A549 (cell line): ENCODE results near the gene GAL3ST2. TPM values are rescaled to one million over a fixed set of nuclear protein-coding genes. Genes with fewer than 3 reads are reported as not detected.
A peak's percentile ranks its signal among the peaks of the same experiment; 100 is the strongest.

Experiments used
- ATAC-seq, 2 experiments: fragments of 200-7000 bp in 1 of 2; fragments of >200 bp in 1 of 2; cut with Nextera tagmentation in 1 of 2; cut with Tn5 transposase in 1 of 2; 3 replicates each; pipeline versions ENCODE4 v1.8.0 to v1.9.1; 2018 to 2020; ENCODE audit warnings: mild to moderate bottlenecking in 1 of 2, moderate library complexity in 1 of 2
- CTCF ChIA-PET: fragments of 300-600 bp; sonication (Branson Sonifier 250); formaldehyde crosslinking; extraction: SDS; loops from one replicate; lab custom pipeline; 2021; ENCODE audit warnings: antibody characterized with exemption, inconsistent platforms; lab: Yijun Ruan, JAX
- POLR2A ChIA-PET: fragments of 350-600 bp; formaldehyde crosslinking; extraction: SDS; loops from one replicate; lab custom pipeline; 2021; ENCODE audit warnings: antibody characterized with exemption, inconsistent platforms; lab: Yijun Ruan, JAX
- DNase-seq, 2 experiments: peaks; one replicate each; pipeline versions ENCODE4 v3.0.0 to v3.0.0-alpha.2; 2011 to 2016; ENCODE audit warnings: low read depth in 1 of 2, low spot score in 1 of 2
- FAIRE-seq: peaks from 2 replicates; lab custom pipeline; 2011; peaks lifted over from hg19 to GRCh38; lab: Jason Lieb, UNC
- H3K27ac ChIP-seq, 2 experiments: fragments of >200 bp; sonication (Bioruptor Twin); formaldehyde crosslinking; 3 replicates each; pipeline ENCODE4 v1.5.1; 2016 to 2017
- H3K4me1 ChIP-seq: fragments of >200 bp; sonication (Bioruptor Twin); formaldehyde crosslinking; 3 replicates; pipeline ENCODE4 v1.6.1; 2016
- H3K4me2 ChIP-seq: fragments of >200 bp; sonication (Bioruptor Twin); formaldehyde crosslinking; 3 replicates; pipeline ENCODE4 v1.6.1; 2016
- H3K4me3 ChIP-seq: fragments of >200 bp; sonication (Bioruptor Twin); formaldehyde crosslinking; 3 replicates; pipeline ENCODE4 v1.5.1; 2016
- H3K9me3 ChIP-seq: fragments of >200 bp; sonication (Bioruptor Twin); formaldehyde crosslinking; 3 replicates; pipeline ENCODE4 v1.6.1; 2016
- ATOH8 ChIP-seq: fragments of 250-450 bp; sonication (Bioruptor Pico); IDR thresholded peaks from 2 replicates; pipeline ENCODE4 v1.5.0; 2020; ENCODE audit warnings: low read depth, mild to moderate bottlenecking, moderate library complexity
- BHLHE40 ChIP-seq: IDR thresholded peaks from 2 replicates; pipeline ENCODE4 v1.6.1; 2012; ENCODE audit warnings: low read depth, low read length, inconsistent platforms
- CEBPB ChIP-seq, 2 experiments: fragments of >200 bp in 1 of 2; sonication (Bioruptor Twin) in 1 of 2; formaldehyde crosslinking in 1 of 2; IDR thresholded peaks; 2 replicates each; pipeline ENCODE4 v1.6.1; 2012 to 2016
- CTCF ChIP-seq: fragments of >200 bp; sonication (Bioruptor Twin); formaldehyde crosslinking; IDR thresholded peaks from 3 replicates; pipeline ENCODE4 v1.5.1; 2016
- E2F6 ChIP-seq: IDR thresholded peaks from 2 replicates; pipeline ENCODE4 v1.6.1; 2012; ENCODE audit warnings: low read depth, borderline replicate concordance
- EHF ChIP-seq: fragments of 250-450 bp; sonication (Bioruptor Pico); IDR thresholded peaks from 2 replicates; pipeline ENCODE4 v1.5.0; 2020; ENCODE audit warnings: mild to moderate bottlenecking
- EP300 ChIP-seq, 2 experiments: fragments of >200 bp; sonication (Bioruptor Twin); formaldehyde crosslinking; IDR thresholded peaks; 2 replicates in 1 of 2; 3 replicates in 1 of 2; pipeline ENCODE4 v1.6.1; 2016 to 2017
- FOSL2 ChIP-seq, 2 experiments: fragments of 450-650 bp in 1 of 2; fragments of >200 bp in 1 of 2; sonication (Bioruptor Twin) in 1 of 2; formaldehyde crosslinking; IDR thresholded peaks; 2 replicates each; pipeline versions ENCODE4 v1.5.0 to v1.6.1; 2016 to 2020; ENCODE audit warnings: mild to moderate bottlenecking in 1 of 2, moderate library complexity in 1 of 2
- HDAC2 ChIP-seq: fragments of 200-600 bp; sonication (generic); IDR thresholded peaks from 2 replicates; pipeline ENCODE4 v1.6.1; 2016
- HMGXB4 ChIP-seq: fragments of 250-450 bp; sonication (Bioruptor Pico); IDR thresholded peaks from 2 replicates; pipeline ENCODE4 v1.5.0; 2021; ENCODE audit warnings: mild to moderate bottlenecking, moderate library complexity, borderline replicate concordance
- JUN ChIP-seq, 2 experiments: fragments of >200 bp; sonication (Bioruptor Twin); formaldehyde crosslinking; IDR thresholded peaks; 2 replicates in 1 of 2; 3 replicates in 1 of 2; pipeline ENCODE4 v1.6.1; 2016 to 2017
- KDM1A ChIP-seq: fragments of 200-600 bp; sonication (generic); IDR thresholded peaks from 2 replicates; pipeline ENCODE4 v1.6.1; 2016; ENCODE audit warnings: low read depth, mild to moderate bottlenecking
- MAFK ChIP-seq: fragments of 450-650 bp; IDR thresholded peaks from 2 replicates; pipeline ENCODE4 v1.6.1; 2014; ENCODE audit not compliant: partially characterized antibody
- MYC ChIP-seq: IDR thresholded peaks from 2 replicates; pipeline ENCODE4 v1.6.1; 2012; ENCODE audit warnings: mild to moderate bottlenecking, inconsistent platforms, low read length, improper control_type of control experiment, borderline replicate concordance
- NFE2L2 ChIP-seq: fragments of 150-350 bp; conservative IDR thresholded peaks from 2 replicates; pipeline ENCODE4 v1.6.1; 2014; ENCODE audit warnings: low read length
- NR3C1 ChIP-seq: fragments of >200 bp; sonication (Bioruptor Twin); formaldehyde crosslinking; IDR thresholded peaks from 3 replicates; pipeline ENCODE4 v1.6.1; 2017
- PHF8 ChIP-seq: fragments of 200-600 bp; sonication (generic); IDR thresholded peaks from 2 replicates; pipeline ENCODE4 v1.6.1; 2016; ENCODE audit warnings: low read depth, mild to moderate bottlenecking, antibody characterized with exemption, moderate library complexity, borderline replicate concordance
- RNF2 ChIP-seq: fragments of 200-600 bp; sonication (generic); IDR thresholded peaks from 2 replicates; pipeline ENCODE4 v1.6.1; 2016; ENCODE audit warnings: low read depth, mild to moderate bottlenecking, antibody characterized with exemption, moderate library complexity, borderline replicate concordance
- SMC3 ChIP-seq: fragments of >200 bp; sonication (Bioruptor Twin); formaldehyde crosslinking; IDR thresholded peaks from 3 replicates; pipeline ENCODE4 v1.6.1; 2018; ENCODE audit warnings: inconsistent platforms
- SREBF2 ChIP-seq: fragments of 450-650 bp; IDR thresholded peaks from 2 replicates; pipeline ENCODE4 v1.6.1; 2014; ENCODE audit warnings: mild to moderate bottlenecking, moderate library complexity
- TFCP2L1 ChIP-seq: fragments of 250-450 bp; sonication (Bioruptor Pico); IDR thresholded peaks from 2 replicates; pipeline ENCODE4 v1.5.0; 2021; ENCODE audit warnings: mild to moderate bottlenecking
- WGBS: methylation state at CpG from one replicate; pipeline ENCODE4 v1.1.6; 2017; ENCODE audit errors: missing lambda C conversion rate; 5-methylcytosine and 5-hydroxymethylcytosine counted together
- polyA plus RNA-seq, 4 experiments: library from polyadenylated mRNA; depleted of rRNA in 3 of 4; stranded (reverse); fragments of >200 nt; fragmentation: RNase III in 1 of 4; extraction: RNeasy Plus Mini Kit Qiagen cat#74134 plus additional on column Dnase treatment in 1 of 4; gene quantifications; 2 replicates in 3 of 4; 3 replicates in 1 of 4; pipeline ENCODE4 v1.2.3, GENCODE V29; 2011 to 2017
- TF ChIP-seq, protein P1 (sequence below): fragments of 150-350 bp; IDR thresholded peaks from 2 replicates; pipeline ENCODE4 v1.6.1; 2014; ENCODE audit warnings: low read depth, mild to moderate bottlenecking, low read length

The GAL3ST2 gene
- polyA plus RNA-seq, 2 of the 4 experiments (the other 2 are of a cell fraction) = 0.61 TPM; not detected in 1

DNA sequence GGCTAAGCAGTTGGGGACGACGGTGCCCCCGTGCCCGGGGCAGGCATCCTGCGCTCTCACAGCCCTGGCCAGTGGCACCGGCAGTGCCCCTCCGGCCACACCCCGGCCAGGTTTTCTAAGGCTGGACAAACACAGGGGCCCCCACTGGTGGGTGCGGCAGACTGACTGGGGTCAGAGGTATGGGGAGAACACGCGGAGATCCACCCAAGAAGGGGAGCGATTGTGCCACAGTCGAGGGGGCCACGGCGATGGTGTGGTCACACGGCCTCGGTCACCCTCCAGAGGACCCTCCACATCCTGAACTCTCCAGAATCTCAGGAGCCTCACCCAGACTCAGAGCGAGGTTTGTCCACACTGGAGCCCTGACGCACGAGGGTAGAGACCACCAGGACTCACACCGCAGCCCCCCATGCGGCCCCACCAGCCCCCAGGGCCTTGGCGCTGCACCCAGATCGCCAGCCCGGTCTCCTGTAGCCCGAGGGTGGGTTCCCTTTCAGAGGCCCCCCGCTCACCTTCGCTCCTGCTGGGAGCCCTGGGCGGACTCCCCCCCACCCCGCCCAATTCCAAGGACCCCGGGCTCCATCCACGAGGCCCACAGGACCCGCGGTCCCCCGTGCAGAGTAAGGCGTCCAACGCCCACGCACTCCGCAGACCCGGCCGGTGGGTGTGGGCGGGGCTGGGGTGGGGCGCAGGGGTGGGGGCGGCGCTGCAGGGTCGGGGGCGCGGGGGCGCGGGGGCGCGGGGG, 66.9 kb downstream of the GAL3ST2 start:
- ATAC-seq = no peak; a peak in 2 of 6 replicates
- Histone ChIP-seq H3K27ac (peak overlapping the region; percentile 66 to 91), H3K4me1 (peaks cover 5% of the 10 kb centered on the region; the same call in 1 of the 3 replicates), H3K4me2 (peak overlapping the region; percentile 93), H3K4me3 (peak overlapping the region; percentile 50), H3K9me3 (no peaks in the 10 kb centered on the region)
- FAIRE-seq = no peak
- POLR2A ChIA-PET = interaction anchor here (0.6 kb wide), 1 partner anchor 216 kb away, joined by 3 read pairs; no protein-coding TSS in a partner anchor
- TF ChIP-seq EP300 (IDR thresholded peaks at IDR 0.05) (no peak), TFCP2L1 (CRISPR knock-in tag) (no peak), BHLHE40 (no peak), JUN (IDR thresholded peaks at IDR 0.05) (no peak), MYC (no peak), SMC3 (no peak), NR3C1 (no peak), HDAC2 (no peak), ATOH8 (CRISPR knock-in tag) (no peak), CTCF (no peak), EHF (CRISPR knock-in tag) (no peak), KDM1A (no peak), E2F6 (no peak), RNF2 (no peak), SREBF2 (no peak), NFE2L2 (no peak), PHF8 (no peak), FOSL2 (IDR thresholded peaks at IDR 0.05) (no peak), FOSL2 (CRISPR knock-in tag; IDR thresholded peaks at IDR 0.05) (no peak)
- TF ChIP-seq, protein P1, sequence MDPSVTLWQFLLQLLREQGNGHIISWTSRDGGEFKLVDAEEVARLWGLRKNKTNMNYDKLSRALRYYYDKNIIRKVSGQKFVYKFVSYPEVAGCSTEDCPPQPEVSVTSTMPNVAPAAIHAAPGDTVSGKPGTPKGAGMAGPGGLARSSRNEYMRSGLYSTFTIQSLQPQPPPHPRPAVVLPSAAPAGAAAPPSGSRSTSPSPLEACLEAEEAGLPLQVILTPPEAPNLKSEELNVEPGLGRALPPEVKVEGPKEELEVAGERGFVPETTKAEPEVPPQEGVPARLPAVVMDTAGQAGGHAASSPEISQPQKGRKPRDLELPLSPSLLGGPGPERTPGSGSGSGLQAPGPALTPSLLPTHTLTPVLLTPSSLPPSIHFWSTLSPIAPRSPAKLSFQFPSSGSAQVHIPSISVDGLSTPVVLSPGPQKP = no peak
- DNase-seq = no peak
- WGBS = 91% methylated on average over 15 of the region's 52 CpGs
- CTCF ChIA-PET = interaction anchor here (0.6 to 1.3 kb wide), 2 partner anchors 34 to 1204 kb away, joined by 3 to 4 read pairs; no protein-coding TSS in a partner anchor

- CTCF ChIA-PET = interaction anchor here (0.6 to 1.3 kb wide), 5 partner anchors 10 to 1205 kb away, joined by 3 to 5 read pairs (median 4); no protein-coding TSS in a partner anchor
- peak; percentile 43 to 45 for DNase-seq
These were observed 67.6 kb downstream of the GAL3ST2 start for GRCh38 chr2:241844066-241844728.

More at GRCh38 chr2:241844066-241844728, 67.6 kb downstream of the GAL3ST2 start:
- FAIRE-seq (no peak), ATAC-seq (peak; percentile 90 to 93)
- TF ChIP-seq CEBPB (IDR thresholded peaks at IDR 0.05) = no peak
- peak; percentile 41; the same call in 1 of the 2 replicates for TF ChIP-seq E2F6
- no peak for TF ChIP-seq JUN (IDR thresholded peaks at IDR 0.05)
- peak; percentile 29 for TF ChIP-seq MAFK
- no peak for TF ChIP-seq FOSL2 (IDR thresholded peaks at IDR 0.05)
- peak; percentile 18; the same call in 1 of the 2 replicates for TF ChIP-seq FOSL2 (CRISPR knock-in tag; IDR thresholded peaks at IDR 0.05)
- no peak for TF ChIP-seq HMGXB4
- Histone ChIP-seq H3K4me3 (peak overlapping the region; percentile 50), H3K9me3 (no peaks in the 10 kb centered on the region), H3K27ac (peak overlapping the region; percentile 66 to 91), H3K4me2 (peak overlapping the region; percentile 93), H3K4me1 (peaks cover 5% of the 10 kb centered on the region; the same call in 1 of the 3 replicates)
- POLR2A ChIA-PET = interaction anchor here (0.6 kb wide), 1 partner anchor 217 kb away, joined by 3 read pairs; no protein-coding TSS in a partner anchor
- 7% methylated on average over 41 of the region's 65 CpGs for WGBS
